GM18520 (cell line): ENCODE measurements around the gene FSD1.
A peak's percentile ranks its signal among the peaks of the same experiment; 100 is the strongest.

ENCODE experiments used
- ATAC-seq: cut with Tn5 transposase; IDR thresholded peaks from one replicate; pipeline ENCODE4 v1.9.1; 2021; ENCODE audit not compliant: unreplicated experiment

Gene FSD1

DNA sequence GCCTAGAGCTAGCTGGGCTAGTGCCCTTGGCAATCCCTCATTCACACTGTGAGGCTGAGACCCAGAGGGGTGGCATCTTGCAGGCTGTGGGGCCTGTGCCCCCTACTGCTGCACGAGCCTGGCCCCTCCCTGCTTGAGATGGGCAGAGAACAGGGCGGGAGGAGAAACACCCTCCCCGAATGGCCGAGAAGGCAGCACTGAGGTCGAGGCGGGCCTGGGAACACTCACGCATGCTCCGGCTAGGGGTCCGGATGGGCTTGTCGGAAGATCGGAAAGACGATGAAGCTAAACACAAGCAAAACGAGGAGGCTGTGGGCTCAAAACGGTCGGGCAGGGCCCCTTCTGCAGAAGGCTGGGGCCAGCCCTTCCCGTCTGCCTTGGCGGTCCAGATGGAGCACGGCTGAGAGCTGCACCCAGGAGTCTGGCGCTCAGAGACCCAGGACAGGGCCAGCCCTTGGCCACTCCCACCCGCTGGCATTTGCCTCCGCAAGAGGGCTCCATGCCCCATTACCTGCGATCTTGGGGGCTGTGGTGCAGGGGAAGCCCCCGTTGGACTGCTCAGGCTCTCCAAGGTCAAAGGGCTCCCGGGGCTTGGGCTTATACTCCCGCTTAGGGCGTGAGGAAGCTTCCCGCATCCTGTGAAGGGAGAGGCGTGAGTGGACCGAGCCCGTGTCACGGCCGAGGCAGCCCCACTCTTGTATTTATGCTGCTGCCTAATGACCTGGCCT is 57.9 kb downstream of the FSD1 start:
- ATAC-seq, result no peak

DNA sequence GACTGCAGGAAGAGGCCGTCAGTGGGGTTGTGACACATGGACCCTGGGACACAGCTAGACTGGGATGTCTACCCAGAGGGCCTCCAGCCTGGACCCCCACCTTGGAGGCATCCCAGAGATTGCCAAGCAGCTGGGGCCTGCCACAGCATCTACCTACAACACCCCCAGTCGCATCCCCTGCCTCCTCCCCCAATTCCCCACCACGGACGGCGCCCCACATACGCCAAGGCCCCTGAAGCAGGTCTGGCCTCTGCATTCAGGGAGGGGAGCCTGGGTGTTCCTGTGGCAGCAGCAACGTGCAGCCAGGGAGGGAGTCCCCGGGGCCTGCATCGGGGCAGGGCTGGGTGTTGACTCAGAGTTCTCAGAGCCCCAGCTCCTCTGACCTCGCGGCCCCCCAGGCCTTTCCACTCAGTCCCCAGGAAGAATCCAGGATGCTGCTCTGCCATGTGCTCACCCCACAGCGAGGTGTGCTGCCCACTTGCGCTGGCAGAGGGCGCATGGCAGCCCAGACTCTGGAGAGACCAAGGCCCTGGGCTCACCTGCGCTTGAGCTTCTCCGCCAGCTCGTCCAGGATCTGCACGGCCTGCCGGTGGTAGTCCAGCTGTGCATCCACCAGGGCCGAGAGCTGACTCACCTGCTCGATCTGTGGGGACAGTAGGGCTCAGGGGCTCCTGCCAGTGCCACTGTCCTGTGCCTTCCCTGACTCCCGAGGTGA is 58.6 kb downstream of the FSD1 start:
- ATAC-seq, result no peak

DNA sequence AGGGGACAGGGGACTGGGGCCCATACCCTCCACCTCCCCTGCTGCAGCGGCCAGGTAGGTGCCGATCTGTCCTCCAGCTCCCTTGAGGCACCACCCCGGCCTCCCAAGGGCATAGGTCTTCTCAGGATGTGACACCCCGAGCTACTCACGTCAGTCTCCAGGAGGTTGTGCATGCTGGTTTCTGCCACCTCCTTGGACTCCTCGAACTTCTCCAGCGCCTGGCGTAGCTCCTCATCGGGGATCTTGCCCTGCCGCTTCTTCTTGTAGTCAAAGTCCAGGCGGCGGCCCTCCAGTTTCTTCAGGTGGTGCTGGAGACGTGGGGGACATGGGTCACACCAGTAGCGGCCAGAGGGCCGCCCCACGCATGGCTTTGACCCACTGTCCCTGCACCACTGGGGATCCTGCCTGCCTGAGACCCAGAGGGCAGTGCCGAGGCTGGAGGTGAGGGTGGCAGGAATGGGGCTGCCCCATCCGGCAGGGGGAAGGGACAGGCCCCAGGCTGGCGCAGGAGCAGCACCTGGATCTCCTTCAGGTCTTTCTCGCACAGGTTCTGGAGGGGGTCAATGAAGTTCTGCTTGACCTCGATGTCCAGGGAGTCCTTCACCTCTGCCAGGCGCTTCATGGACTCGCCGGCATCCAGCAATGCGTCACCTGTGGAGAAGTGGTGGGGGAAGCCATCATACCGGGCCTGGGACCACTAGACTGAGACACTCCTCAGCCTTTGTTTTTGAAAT is 59.3 kb downstream of the FSD1 start:
- no peak for ATAC-seq

DNA sequence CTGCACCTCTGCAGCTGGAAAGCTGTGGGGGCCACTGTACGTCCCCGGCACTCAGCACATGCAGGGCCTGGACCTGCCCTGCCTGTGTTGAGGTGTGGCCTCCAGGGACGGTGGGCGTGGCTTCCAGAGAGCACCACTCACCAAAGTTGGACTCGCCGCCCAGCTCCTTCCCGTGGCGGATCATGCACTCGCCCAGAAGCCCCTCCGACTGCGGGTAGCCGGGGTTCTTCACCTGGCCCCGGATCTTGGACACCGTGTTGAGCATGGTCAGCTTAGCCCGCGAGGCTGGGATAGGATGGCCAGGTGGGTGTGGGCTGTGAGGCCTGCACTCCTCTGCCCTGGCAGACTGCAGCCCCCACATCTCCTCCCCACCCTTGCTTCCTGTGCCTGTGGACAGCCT is 60.9 kb downstream of the FSD1 start:
- ATAC-seq, result no peak

DNA sequence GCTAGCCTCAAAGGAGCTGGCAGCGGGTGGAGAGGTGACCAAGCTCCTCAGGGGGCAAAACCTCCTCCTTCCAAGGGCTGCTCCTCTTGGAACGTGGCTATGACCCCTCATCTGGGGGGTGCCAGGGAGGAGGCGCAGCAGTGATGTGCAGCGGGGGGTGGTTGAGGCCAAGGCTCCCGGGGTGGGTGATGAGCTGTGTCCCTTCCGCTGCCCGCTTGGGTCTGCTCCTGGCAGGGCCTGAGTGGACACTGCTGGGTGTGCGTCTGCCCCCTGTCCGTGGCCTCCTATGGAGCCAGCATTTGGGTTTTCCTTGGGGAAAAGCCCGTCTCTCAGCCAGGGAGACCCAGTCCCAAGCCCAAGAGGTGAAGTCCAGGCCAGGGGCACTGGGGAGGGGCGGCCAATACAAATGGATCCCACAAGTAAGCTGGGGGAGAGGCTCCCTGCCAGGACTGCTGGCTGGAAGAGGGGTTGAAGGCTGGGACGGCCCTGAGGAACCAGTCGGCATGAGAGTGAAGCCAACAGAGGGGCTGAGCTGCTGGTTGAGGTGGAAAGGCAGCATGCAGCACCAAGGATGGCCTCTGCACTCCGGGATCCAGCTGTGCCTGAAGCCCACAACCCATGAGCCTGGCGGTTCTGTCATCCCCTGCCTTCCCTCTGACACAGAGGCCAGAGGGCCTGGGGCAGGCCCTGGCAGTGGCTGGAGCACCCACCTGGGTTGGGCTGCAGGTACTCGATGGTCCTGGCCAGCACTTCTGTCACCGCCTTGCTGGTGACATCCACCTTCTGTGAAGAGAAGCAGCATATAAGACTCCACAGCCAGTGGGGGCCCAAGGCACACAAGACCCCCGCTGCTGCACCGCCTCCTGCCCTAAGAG is 61.6 kb downstream of the FSD1 start:
- no peak for ATAC-seq

DNA sequence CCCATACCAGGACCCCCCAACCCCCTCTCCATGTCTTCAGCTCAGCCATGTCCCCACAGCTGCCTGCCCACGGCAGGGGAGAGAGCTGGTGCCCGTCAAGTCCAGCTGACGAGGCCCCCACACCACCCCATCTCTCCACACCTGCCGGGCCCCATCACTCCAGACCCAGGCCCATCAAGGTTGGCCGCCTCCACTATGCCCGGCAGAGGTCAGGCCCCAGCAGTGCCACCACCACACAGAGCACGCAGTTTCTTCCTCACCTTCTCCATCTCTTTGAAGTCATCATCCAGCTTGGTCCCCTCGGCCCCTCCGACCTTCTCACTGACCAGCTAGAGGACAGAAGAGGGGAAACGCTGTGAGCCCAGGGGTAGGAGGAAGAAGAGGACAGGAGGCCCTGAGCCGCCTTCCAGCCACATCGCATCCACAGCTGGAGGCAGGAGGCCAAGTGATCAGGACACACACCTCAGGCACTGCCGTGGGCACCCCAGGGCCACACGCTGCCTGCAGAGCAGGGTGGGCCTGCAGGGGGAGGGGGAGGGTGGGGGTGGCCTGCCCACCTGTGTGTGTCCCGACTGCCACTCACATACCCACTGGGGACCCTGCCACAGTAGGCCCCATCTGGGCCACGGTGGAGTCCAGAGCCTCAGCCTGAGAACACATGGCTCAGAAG is 62.4 kb downstream of the FSD1 start:
- no peak for ATAC-seq

DNA sequence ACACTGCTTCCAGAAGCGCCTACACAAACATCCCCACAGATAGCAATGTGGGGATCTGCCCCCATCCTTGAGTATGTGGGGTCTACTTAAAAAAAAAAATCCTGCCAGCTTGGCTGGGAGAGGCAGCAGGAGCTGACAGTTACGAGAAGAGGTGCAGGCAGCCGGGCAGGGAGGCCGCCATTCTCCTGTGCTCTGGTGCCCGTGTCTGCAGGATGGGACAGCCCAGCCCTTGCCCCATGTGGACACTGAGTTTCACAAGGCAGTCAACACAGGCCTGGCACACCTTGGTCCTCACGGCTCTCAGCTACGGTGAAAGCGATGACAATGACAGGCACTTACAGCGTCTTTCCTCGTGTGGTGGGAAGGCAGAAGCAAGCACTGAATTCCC is 62.9 kb downstream of the FSD1 start:
- no peak for ATAC-seq

DNA sequence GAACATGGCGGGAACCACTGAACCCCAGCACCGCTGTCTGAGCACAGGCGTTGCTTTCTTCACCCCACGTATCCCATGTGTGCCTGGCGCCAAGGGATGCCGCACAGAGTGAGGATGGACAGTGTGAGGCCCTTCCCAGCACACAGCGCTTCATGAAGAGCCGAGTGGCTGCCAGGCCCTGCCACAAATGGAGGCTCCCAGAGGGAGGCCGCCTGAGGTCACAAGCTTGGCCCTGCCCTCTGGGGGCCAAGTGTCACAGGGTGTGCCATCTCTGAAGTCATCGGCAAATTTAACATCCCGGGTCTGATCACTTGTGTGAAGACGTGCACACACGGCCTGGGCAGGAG is 63.4 kb downstream of the FSD1 start:
- no peak for ATAC-seq

DNA sequence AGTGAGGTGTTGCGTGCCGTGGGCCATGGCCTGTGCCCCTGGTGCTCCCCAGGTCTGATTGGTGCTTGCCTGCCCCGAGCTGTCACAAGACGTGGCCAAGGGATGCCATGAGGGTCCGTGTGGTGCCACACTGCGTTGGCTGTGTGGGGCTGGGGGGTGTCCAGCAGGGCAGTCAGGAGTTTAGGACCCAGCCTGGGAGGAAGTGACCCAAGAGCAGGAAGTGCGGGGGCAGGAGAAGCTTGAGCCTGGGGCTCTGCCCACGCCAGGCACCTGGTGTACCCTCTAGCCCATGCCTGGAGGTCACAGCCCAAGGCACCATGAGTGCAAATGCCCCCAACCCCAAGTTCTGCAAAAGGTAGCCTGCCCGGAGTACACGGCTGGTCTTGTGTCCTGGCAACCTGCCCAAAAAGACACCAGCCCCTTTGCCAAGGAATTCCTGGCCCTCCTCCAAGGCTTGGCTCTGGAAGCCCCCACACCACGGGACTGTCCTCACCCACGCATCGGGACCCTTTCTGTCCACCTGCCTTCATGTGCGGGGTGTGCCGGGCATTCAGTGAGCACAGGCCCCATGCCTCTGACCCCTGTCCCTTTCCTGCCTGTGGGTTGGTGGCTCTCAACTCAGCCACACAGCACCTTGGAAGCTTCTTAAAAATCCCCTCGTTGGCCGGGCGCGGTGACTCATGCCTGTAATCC is 63.9 kb downstream of the FSD1 start:
- no peak for ATAC-seq

DNA sequence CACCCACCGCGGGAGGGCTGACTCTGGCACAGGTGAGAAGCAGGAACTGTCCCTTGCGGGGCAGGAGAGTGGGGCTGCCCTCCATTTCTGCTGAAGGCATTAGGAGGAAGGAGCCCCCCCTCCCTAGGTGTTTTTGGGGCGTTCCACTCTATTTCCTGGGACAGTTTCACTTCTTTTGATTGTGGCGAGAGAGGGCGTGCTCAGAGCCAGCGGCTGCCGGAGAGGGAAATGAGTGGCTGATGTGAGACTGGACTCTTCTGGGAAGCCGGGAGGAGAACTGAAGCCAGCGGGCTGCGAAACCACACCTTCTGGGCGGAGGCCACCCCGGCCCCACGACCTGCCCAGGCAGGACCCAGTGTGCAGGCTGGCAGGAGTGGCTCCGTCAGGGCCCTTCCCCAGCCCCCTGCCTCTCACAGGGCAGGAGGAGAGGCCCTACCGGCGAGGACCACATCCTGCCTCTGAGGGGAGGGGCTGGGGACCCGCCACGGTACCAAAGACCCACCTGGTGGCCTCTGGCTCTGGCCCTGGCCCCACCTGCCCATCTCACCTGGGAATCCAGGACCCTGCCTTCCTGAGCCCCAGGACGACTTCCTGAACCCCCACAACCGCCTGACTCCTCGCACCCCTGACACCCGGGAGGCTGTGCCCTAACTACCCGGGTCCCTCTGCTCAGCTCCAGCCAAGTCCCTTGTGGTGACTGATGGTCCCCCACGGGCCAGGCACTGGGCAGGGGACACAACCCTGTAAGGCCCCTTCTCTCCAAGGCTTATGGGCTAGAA is 64.9 kb downstream of the FSD1 start:
- ATAC-seq, result peak; percentile 42

DNA sequence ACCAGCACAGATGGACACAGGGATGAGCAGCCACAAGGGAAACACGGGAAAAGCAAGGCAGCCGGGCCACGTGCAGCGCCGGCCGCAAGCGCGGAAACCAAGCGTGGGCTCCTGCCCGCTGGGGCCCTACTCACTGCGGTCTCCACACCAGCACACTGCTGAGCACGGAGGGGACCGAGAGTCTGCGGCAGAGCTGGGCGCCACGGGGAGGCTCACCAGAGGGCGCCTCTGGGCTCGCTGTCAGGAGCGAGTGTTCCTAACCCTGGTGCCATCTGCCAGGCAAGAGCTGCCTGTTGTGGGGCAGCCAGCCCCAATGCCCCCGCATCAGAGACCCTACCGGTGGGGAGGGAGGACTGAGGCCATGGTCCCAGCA is 65.5 kb downstream of the FSD1 start:
- no peak for ATAC-seq

DNA sequence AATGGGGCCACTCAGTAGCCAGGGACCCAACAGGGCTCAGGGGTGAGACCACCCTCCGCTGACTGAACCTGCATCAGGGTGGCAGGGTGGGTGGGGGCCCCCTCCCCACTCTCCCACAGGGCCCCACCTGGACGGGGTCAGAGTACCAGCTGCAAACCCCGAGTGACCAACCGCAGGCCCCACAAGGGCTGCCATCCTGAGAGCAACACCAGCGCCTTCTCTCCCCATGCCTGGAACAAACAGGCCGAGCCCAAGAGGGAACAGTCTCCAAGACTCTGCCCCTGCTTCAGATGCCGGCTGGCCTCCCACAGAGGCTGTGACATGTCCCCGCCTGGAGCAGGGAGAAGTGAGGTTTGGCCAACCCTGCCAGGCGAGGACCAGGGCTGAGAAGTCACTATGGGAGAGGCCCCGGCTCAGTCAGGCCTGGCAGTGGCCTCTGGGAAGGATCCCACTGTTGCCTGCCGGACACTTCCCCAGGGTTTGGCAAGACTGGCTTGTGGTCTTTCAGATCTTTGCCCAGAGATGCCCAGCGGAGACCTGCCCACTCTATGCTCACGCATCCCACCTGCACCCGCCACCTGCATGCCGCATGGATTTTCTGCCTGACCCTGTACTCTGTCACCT is 66.1 kb downstream of the FSD1 start:
- no peak for ATAC-seq

DNA sequence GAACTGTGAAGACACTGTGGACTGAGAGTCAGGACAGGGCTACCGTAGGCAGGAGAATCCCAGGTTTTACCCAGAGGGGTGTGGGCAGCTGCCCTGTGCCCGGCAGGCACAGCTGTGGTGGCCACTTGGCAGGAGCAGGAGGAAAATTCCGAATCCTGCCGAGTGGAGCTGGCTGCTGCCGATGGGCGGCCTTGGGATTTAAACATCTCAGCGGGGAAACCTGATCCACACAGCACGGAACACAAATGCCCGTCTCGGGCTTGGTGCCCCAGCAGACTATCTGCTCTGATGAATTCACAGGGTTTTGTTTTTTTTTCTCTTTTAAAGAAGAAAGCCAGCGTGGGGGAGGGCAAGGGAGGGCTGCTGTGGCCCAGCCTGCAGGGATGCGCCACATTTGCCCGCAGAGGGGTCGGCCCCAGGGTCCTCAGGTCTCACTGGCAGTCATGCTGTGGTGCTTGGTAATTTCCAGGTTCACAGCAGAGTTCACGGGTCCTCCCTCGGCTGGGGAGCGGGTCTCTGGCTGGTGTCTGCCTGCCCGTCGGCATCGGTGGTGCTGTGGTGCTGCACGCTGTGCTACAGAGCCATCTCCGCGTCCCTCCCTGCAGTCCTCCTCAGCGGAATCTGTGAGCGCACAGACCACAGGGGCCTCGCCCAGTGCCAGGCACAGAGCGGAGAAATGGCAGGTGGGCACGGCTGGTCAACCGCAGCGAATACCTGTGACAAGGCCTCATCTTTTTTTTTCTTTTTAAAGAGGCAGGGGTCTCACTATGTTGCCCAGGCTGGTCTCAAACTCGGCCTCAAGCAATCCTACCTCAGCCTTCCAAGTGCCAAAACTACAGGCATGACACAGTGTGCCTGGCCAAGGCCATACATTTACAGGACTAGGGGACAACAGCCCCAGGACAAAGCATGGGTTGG is 67.1 kb downstream of the FSD1 start:
- ATAC-seq, result no peak

DNA sequence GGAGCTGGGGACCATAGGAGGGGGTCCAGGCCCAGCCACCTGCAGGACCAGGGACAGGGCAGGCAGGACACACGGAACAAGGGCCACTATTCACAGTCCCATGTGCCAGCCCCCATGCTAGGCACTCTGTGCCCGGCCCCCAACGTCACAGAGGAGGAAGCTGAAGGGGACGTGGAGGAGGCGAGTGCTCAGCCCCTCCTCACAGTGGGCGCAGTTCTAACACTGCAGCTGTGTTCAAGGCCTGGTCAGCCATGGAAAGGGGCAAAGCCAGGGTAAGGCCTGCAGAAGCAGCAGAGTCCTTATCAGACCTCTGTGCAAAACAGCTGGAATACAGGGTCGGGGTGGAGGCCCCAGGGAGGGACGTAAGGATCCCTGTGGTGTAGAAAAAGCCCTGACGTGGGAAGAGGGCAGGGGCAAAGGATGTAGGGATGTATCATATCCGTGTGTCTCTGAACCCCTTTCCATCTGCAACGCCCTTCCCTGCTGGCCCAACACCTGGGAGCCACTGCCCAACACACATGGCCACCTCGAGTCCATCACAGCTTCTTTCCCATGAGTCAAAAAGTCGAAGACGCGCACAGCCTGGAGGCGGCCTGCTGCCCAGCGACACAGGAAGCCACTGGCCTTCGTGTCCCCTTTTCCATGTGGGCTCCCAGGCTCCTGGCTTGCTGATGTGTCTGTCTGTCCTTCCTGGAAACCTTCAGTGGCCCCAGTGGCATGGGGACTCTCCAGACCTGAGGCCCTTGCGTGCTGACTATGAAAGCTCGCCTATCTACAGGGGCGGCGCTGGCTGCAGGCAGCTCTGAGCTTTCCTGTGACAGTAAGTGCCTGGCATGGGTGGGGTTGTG is 68.0 kb downstream of the FSD1 start:
- ATAC-seq, result no peak

DNA sequence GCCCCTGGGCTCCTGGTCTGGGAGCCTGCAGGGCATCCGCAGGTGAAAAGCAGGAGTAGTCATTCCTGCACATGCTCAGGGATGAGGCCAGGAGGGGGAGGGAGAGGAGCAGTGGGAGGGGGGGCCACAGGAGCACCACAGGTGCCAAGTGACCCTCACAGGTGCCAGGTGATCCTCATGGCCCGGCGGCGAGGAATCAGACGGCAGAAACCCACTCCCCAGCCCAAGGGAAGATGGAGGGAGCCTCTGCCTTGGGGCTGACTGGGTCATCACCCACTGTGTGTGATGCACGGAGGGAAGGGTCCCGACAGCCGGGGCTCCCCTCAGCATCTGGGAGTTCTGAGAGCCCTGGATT is 68.6 kb downstream of the FSD1 start:
- ATAC-seq, result no peak
